Endodermal cell (in vitro differentiated cells): ENCODE data around the gene HECW1. TPM values are rescaled to one million over a fixed set of nuclear protein-coding genes. Genes with fewer than 3 reads are reported as not detected.

Experiments used
- DNase-seq: peaks from one replicate; pipeline ENCODE4 v3.0.0-alpha.2; 2017
- H3K27ac ChIP-seq: 2 replicates; pipeline ENCODE4 v1.5.1; 2013; ENCODE audit warnings: mild to moderate bottlenecking, low read depth, low read length, moderate library complexity
- H3K27me3 ChIP-seq: 2 replicates; pipeline ENCODE4 v1.6.1; 2013; ENCODE audit warnings: mild to moderate bottlenecking, low read length, moderate library complexity; ENCODE audit not compliant: insufficient read depth, control insufficient read depth, poor library complexity, severe bottlenecking
- H3K36me3 ChIP-seq: 2 replicates; pipeline ENCODE4 v1.7.0; 2013; ENCODE audit warnings: mild to moderate bottlenecking, low read length, moderate library complexity; ENCODE audit not compliant: control insufficient read depth, insufficient read depth
- H3K4me1 ChIP-seq: one replicate; pipeline ENCODE4 v1.7.0; 2013; ENCODE audit warnings: low read length; ENCODE audit not compliant: control insufficient read depth, insufficient read depth
- H3K4me3 ChIP-seq: 2 replicates; pipeline ENCODE4 v1.5.1; 2013; ENCODE audit warnings: mild to moderate bottlenecking, low read length, moderate library complexity
- H3K9ac ChIP-seq: 2 replicates; pipeline ENCODE4 v1.6.1; 2013; ENCODE audit warnings: mild to moderate bottlenecking, low read length, moderate library complexity; ENCODE audit not compliant: poor library complexity, severe bottlenecking; ENCODE audit errors: extremely low read depth
- H3K9me3 ChIP-seq: 2 replicates; pipeline ENCODE4 v1.6.1; 2013; ENCODE audit warnings: mild to moderate bottlenecking, low read length, moderate library complexity; ENCODE audit not compliant: control insufficient read depth
- H3K27ac Mint-ChIP-seq: 2 replicates; pipeline ENCODE4 v1.8.0; 2020; ENCODE audit warnings: mixed read lengths
- H3K27me3 Mint-ChIP-seq: 2 replicates; pipeline ENCODE4 v1.8.0; 2021; ENCODE audit warnings: mild to moderate bottlenecking, mixed read lengths; ENCODE audit not compliant: insufficient read depth
- H3K36me3 Mint-ChIP-seq: 2 replicates; pipeline ENCODE4 v1.8.0; 2020; ENCODE audit warnings: low read depth, mixed read lengths
- H3K4me1 Mint-ChIP-seq: 2 replicates; pipeline ENCODE4 v1.8.0; 2020; ENCODE audit warnings: mixed read lengths
- H3K4me3 Mint-ChIP-seq: 2 replicates; pipeline ENCODE4 v1.8.0; 2020; ENCODE audit warnings: mild to moderate bottlenecking, moderate library complexity, mixed read lengths
- H3K9me3 Mint-ChIP-seq: 2 replicates; pipeline ENCODE4 v1.8.0; 2020; ENCODE audit warnings: mild to moderate bottlenecking, mixed read lengths
- WGBS, 2 experiments: methylation state at CpG; one replicate each; pipeline versions ENCODE4 v1.1.5 to v1.1.7; 2013; ENCODE audit warnings: missing lambda C conversion rate in 2 of 2, mixed read lengths in 1 of 2; ENCODE audit not compliant: insufficient coverage in 1 of 2, insufficient read length in 1 of 2; 5-methylcytosine and 5-hydroxymethylcytosine counted together
- total RNA-seq, 2 donors: library from RNA; stranded (reverse); fragmentation: NEBNext Ultra II Directional in 1 of 2; extraction: Animal tissue kit (Norgen Biotek cat#: 25700) in 1 of 2; gene quantifications; 2 replicates in 1 of 2; 3 replicates in 1 of 2; pipeline ENCODE4 v1.2.1, GENCODE V29; 2021
- TF ChIP-seq, protein P1 (sequence below): fragments of 200-600 bp; sonication (generic); conservative IDR thresholded peaks from 2 replicates; pipeline ENCODE4 v1.5.0; 2021; ENCODE audit warnings: antibody characterized with exemption, mild to moderate bottlenecking

HECW1 gene
- total RNA-seq, 2 donors from 2014 or later, result 4.6 to 12.0 TPM

DNA sequence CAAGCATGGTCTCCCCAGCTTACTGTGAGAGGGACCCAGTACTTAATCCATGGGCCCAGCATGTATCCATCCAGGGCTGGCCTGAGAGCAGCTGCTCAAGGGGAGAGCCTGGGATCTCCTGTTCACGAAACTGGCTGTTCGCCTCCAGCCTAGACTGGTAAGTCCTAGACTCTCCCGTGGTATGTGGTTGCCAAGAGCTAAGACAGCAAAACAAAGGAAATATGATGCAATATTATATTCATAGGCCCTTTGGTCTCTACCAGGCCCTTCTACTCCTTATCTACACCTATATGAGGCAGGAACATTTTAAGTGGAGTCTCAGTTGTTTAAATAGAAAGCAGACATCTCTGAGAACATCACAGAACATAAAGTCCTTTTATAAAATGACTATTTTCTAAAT lies 441.6 kb downstream of the HECW1 start:
- Mint-ChIP-seq H3K9me3 (no peaks in the 10 kb centered on the region), H3K4me3 (no peak overlapping the region), H3K36me3 (no peaks in the 10 kb centered on the region), H3K27me3 (peaks cover 1% of the 10 kb centered on the region), H3K27ac (no peak overlapping the region), H3K4me1 (peaks cover 7% of the 10 kb centered on the region)
- no peak overlapping the region for H3K4me3 ChIP-seq
- H3K36me3 ChIP-seq, result no peaks in the 10 kb centered on the region
- DNase-seq, result no peak
- no peaks in the 10 kb centered on the region for H3K27me3 ChIP-seq
- 98% methylated on average over 3 of the region's 3 CpGs; no CpG with 5 or more reads in 1 of the 2 experiments for WGBS, 2 experiments
- no peak overlapping the region for H3K27ac ChIP-seq
- TF ChIP-seq, protein P1, sequence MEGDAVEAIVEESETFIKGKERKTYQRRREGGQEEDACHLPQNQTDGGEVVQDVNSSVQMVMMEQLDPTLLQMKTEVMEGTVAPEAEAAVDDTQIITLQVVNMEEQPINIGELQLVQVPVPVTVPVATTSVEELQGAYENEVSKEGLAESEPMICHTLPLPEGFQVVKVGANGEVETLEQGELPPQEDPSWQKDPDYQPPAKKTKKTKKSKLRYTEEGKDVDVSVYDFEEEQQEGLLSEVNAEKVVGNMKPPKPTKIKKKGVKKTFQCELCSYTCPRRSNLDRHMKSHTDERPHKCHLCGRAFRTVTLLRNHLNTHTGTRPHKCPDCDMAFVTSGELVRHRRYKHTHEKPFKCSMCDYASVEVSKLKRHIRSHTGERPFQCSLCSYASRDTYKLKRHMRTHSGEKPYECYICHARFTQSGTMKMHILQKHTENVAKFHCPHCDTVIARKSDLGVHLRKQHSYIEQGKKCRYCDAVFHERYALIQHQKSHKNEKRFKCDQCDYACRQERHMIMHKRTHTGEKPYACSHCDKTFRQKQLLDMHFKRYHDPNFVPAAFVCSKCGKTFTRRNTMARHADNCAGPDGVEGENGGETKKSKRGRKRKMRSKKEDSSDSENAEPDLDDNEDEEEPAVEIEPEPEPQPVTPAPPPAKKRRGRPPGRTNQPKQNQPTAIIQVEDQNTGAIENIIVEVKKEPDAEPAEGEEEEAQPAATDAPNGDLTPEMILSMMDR, result no peak
- H3K9me3 ChIP-seq, result no peaks in the 10 kb centered on the region
- H3K4me1 ChIP-seq, result no peaks in the 10 kb centered on the region
- H3K9ac ChIP-seq, result no peak overlapping the region

DNA sequence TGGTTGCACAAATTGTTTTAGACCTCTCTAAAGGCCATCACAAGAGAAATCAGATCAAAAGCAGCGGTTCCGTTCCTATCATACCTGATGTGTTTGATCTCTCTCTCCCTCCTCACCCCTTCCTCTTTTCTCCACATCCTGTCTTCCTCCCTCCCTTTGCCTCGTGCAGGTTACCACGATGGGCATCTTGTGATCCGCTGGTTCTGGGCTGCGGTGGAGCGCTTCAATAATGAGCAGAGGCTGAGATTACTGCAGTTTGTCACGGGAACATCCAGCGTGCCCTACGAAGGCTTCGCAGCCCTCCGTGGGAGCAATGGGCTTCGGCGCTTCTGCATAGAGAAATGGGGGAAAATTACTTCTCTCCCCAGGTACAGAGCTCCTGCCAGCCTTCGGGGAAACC lies 442.0 kb downstream of the HECW1 start:
- H3K27me3 ChIP-seq, result no peaks in the 10 kb centered on the region
- H3K4me1 ChIP-seq, result no peaks in the 10 kb centered on the region
- TF ChIP-seq, protein P1, result no peak
- H3K4me3 Mint-ChIP-seq, result no peak overlapping the region
- no peaks in the 10 kb centered on the region for H3K36me3 ChIP-seq
- H3K9me3 ChIP-seq, result no peaks in the 10 kb centered on the region
- no peaks in the 10 kb centered on the region for H3K36me3 Mint-ChIP-seq
- H3K27me3 Mint-ChIP-seq, result peaks cover 1% of the 10 kb centered on the region
- 86 to 89% methylated on average over 8 to 15 of the region's 15 CpGs for WGBS, 2 experiments
- no peak for DNase-seq
- H3K27ac ChIP-seq, result no peak overlapping the region
- H3K4me1 Mint-ChIP-seq, result peaks cover 7% of the 10 kb centered on the region
- H3K9ac ChIP-seq, result no peak overlapping the region
- H3K27ac Mint-ChIP-seq, result no peak overlapping the region
- no peaks in the 10 kb centered on the region for H3K9me3 Mint-ChIP-seq
- no peak overlapping the region for H3K4me3 ChIP-seq

DNA sequence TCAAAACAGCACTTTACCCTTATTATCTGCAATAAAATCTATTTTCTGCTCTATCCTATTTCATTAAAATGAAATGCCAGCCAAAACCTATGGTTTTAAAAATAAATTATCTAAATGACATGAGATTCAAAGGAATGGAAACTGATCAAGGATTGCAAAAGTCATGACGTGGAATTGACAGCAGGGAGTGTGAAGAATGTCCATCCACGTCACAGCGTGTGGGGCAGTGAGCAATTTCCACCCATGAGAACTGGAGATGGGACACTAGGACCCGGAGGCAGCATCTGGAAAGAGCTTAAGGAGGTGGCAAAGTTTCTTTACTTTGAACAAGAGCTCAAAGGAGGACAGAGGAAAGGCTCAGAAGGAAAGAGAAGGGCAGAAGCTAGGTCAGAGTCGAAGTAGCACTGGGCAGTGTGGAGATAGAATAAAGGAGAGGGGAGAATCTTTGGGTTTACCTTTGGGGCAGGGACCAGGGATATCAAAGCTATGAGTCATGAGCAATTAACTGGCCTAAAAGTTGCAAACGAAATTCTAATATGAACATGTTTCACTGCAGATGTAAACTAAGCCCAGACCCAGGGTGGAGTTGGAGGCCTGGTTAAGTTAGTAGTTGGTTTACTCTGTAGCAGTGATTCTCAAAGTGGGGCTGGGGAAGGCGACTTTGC lies 445.5 kb downstream of the HECW1 start:
- Histone ChIP-seq H3K9ac (no peak overlapping the region), H3K27me3 (no peaks in the 10 kb centered on the region), H3K36me3 (no peaks in the 10 kb centered on the region), H3K4me1 (no peaks in the 10 kb centered on the region), H3K27ac (no peak overlapping the region), H3K9me3 (no peaks in the 10 kb centered on the region), H3K4me3 (no peak overlapping the region)
- Mint-ChIP-seq H3K36me3 (no peaks in the 10 kb centered on the region), H3K4me1 (peaks cover 7% of the 10 kb centered on the region), H3K9me3 (no peaks in the 10 kb centered on the region), H3K4me3 (no peak overlapping the region), H3K27ac (no peak overlapping the region), H3K27me3 (no peaks in the 10 kb centered on the region)
- no peak for DNase-seq
- 92 to 98% methylated on average over 5 to 7 of the region's 7 CpGs for whole genome bisulfite sequencing, 2 experiments
- TF ChIP-seq, protein P1, result no peak
